Right ventricle myocardium inferior (tissue), 1 donor: ENCODE data around the gene SMYD3. TPM values are rescaled to one million over a fixed set of nuclear protein-coding genes. Genes with fewer than 3 reads are reported as not detected.

Source experiments
- ATAC-seq: fragments of 200-7000 bp; cut with Tn5 transposase; one replicate; pipeline ENCODE4 v1.9.1; 2020; ENCODE audit warnings: mild to moderate bottlenecking, moderate library complexity
- DNase-seq: peaks from one replicate; pipeline ENCODE4 v3.0.0; 2021; ENCODE audit errors: missing footprints
- intact Hi-C: fragments of 100-400 bp; cut with DNase I; formaldehyde crosslinking; loops from one replicate; pipeline ENCODE4 v1.11.0; 2022
- total RNA-seq: library from RNA; stranded (reverse); fragmentation: NEBNext Ultra II Directional; extraction: Animal tissue kit (Norgen Biotek cat#: 25700); gene quantifications from one replicate; pipeline ENCODE4 v1.2.1, GENCODE V29; 2021
- donor health status: DM: no; HTN: yes; CAD: no; lungs with severe emphysema.

SMYD3 gene
- total RNA-seq, 1 donor from 2014 or later: 8.8 TPM

DNA sequence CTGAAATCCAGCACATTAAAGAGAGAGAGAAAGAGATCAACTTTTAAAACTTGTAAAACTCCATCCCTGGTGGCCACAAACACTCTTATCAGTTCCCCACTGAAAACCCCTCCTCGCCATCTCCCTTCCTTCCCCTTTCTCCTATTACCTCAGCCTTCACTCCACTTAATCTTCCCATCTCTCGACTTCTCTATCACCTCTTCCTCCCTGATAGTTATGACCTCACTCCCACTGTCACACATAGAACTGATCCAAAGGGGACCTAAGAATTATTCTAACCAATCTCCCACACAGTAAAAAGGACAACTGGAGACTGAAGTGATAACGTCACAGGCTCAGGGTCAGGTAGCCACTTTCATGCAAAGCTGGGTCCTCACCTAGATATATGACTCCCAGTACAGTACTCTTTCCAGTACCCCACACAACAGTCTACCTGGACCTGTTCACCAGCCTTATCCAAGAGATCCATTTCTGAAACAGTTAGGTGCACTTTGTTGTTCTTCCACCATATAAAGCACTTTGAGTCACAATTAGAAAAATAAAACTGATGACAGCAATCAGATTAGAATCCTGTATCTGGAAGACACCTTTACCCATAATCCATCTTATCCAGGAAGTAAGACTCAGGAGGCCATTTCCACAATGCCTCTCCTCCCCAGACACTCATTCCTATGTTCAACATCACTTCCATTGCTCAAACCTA is 324.8 kb downstream of the SMYD3 start:
- intact Hi-C loops: no loop called here
- DNase-seq: no peak
- ATAC-seq: no peak

DNA sequence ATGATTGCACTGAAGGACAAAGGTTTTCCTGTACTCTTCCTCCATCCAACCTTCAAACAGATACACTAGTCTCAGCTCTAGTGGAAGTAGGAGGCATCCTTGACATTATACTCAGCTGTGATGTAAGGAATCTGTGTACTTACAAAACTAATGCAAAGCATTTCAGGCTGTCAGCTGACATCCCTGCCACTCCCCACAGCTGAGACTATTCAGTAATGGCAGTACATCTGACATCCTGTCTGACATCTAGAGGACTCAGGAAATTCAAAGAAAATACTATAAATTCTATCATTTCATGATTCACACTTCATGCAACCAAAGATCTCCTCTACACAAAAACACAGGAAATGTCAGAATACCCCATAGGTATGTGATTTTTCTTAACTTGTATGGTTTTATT is 325.8 kb downstream of the SMYD3 start:
- ATAC-seq: no peak
- no peak for DNase-seq
- intact Hi-C loops: no loop called here

DNA sequence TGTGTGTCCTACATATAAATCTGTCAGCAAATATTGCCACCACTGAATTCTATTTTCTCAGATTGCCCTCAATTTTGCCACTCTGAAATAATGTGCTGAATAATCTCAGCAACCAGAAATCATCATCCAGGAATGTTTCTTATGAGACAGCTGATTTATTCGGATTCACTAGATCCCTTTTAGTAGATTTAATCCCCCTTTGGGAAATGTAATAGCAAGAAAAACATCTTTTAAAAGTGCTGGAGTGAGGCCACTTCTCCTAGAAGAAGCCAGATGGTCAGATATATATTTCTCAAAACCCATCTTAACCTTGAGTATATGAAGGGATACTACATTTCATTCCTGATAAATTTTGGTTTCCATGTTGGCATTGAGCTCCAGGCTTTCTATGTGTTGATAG is 327.7 kb downstream of the SMYD3 start:
- intact Hi-C loops: no loop called here
- no peak for ATAC-seq
- DNase-seq: no peak

DNA sequence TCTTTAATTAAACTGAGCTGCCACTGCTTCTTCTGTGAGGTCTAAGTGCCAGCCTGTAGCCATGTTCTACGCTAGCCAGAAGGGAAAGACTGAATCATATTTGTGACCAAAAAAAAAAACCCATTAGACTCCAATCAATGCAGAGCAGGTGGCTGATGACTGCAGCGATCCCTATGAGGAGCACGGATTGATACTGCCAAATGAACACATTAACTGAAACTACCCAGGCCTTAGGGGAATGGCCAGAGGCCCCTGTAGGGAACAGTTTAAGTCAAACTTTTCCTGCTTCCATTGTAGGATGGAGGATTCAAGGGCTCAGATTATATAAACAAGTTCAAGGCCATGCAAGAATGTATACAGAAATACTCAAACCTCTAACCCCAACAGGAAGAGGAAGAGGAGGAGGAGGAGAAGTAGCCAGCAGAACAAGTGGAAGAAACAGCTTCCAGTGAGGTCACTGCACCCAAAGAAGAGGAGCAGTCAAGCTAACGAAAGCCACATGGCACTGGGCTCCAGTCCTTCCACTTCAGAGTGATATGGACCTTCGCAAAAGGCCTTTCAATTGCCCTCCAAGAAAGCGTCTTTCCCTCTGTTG is 328.3 kb downstream of the SMYD3 start:
- intact Hi-C loops: no loop called here
- DNase-seq (no peak), ATAC-seq (no peak)

DNA sequence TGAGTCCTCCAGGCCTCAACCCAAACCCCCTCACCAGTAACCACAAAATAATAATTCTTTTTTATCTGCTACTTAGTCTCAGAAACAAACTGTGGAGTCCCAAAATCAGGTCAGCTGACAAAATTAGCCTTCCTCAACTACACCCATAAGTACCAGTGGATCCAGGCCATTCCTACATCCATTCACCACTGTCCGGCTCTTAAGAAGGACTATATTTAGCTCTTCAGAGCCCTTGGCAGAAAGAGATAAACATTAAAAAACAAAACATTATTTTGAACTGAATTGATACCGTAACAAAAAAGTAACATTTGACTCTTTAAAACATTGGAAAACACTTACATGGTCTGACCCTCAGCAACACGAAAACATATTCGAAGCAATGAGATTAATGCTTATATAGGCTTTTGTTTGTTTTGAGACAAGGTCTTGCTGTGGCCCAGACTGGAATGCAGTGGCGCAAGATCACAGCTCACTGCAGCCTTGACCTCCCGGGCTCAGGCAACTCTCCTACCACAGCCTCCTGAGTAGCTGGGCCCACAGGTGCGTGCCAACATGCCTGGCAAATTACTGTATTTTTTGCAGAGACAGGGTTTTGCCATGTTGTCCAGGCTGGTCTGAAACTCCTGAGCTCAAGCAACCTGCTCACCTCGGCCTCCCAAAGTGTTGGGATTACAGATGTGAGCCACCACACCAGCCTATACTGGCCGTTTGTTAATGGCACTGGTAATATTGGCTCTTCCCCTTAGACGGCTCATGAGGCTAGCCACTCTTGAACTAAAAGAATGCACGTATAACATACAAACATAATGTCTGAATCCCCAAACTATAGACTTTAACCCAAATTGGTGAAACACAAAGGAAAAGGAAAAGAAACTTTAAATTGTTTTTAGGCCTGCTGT is 330.7 kb downstream of the SMYD3 start:
- intact Hi-C loops: no loop called here
- ATAC-seq (no peak), DNase-seq (no peak)

DNA sequence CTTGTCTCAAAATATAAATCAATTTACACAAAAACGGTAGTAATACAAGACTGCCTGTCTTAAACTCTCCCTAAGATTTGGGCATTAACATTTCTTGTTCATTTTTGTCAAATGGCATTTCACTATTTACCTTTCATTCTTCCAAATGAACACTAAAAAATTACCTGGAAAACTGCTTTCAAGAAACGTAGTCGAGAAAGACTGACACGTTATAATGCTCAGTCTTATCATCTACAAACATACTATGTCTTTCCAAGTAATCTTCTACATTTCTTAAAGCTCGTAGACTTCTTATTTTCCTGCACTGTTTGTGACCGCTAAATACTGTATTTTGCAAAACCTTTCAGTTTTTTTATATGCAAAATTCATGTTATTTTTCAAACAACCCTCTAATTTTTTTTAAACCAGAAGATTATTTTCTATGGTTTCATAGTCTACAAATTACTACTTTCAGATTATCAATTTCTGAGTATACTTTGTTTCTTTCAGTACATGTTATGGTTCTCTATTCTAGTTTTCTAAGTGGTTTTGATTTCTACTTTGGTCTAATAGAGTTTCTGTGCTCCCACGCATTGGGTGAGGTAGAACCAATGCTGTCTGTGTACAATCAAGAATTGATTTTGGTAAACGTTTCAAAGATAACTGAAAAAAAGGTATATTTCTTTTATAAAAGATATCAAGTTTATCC is 336.4 kb downstream of the SMYD3 start:
- intact Hi-C loops: no loop called here
- DNase-seq: no peak
- no peak for ATAC-seq

DNA sequence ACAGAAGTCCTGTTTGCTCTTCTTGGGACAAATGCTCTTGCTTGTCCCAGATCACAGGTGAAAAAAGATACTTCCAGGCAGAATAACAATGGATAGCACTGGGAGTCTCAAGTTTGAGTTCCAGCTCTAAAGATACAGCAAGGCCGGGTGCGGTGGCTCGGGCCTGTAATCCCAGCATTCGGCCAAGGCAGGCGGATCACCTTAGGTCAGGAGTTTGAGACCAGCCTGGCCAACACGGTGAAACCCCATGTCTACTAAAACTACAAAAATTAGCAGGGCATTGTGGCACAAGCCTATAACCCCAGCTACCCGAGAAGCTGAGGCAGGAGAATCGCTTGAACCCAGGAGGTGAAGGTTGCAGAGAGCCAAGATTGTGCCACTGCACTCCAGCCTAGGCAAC is 337.6 kb downstream of the SMYD3 start:
- no peak for ATAC-seq
- no peak for DNase-seq
- intact Hi-C loops: no loop called here

DNA sequence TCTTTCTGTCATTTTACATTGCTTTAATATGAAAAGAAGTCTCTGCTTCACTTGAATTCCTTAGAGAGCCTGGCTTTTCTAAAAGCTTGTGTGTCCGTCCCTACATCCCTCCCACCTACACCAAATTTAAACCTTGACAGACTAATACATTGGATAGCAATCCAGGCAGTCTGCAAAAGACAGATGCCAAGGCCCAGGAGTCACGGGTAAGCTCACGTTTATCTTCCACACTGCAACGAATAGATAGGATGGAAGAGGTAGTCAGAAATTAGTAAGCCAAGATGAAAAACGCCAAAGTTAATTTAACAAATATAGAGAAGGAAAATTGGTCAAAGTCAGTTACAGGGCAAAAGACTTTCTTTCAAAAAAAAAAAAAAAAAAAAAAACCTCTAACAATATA is 338.1 kb downstream of the SMYD3 start:
- intact Hi-C loops: no loop called here
- ATAC-seq (no peak), DNase-seq (no peak)

DNA sequence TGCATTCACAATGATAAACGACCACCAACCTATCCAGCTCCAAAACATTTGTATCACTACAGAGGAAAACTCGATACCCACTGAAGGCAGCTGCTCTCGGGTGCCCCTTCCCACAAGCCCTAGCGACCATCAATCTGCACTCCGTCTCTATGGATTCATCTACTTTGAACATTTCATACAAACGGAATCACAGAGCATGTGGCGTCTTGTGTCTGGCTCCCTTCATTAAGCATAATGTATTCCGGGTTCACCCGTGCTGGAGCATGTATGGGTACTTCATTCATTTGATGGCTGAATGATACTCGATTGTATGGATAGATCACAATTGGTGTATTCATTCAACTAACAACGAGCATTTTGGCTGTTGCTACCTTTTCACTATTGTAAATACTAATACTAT is 340.2 kb downstream of the SMYD3 start:
- intact Hi-C loops: no loop called here
- no peak for DNase-seq
- ATAC-seq: no peak

DNA sequence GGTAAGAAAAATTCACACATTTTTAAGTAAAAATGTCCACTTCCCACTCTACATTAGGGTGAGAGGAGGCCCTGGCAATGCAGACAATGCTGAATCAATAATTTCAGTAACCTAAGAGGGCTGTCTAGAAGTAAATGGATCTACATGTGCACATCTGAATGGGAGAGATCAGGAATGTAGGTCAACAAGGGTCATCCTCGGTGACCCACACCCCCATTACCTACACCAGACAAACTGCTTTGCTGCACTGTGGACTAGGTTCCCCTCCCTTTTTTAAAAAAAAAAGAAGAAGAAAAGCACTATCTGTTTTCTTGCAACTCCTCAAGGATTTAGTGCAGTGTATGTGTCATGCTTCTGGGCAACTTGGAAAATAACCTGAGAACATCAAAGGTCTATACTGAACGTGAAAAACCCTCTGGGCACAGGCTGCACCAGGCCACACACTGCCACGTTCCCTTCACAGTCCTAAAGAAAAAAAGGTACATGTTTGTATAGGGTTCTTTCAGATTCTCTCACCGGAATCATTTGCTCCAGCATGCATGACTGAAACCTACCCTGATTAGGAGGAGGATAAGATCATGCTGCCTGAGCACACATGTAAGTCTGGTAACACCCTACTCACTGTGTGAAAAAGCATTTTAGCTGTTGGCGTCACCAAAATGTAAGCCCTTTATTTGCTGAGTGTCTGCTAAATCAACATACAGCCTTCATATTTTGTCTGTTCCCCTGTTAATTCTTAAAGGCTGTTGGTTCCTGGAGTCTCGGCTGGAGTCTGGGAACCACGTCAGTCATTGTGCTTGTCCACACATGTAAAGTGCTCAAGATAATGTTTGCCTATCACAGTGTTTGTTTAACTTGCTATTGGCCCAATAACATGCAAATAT is 341.0 kb downstream of the SMYD3 start:
- DNase-seq: no peak
- no peak for ATAC-seq
- intact Hi-C loops: no loop called here

DNA sequence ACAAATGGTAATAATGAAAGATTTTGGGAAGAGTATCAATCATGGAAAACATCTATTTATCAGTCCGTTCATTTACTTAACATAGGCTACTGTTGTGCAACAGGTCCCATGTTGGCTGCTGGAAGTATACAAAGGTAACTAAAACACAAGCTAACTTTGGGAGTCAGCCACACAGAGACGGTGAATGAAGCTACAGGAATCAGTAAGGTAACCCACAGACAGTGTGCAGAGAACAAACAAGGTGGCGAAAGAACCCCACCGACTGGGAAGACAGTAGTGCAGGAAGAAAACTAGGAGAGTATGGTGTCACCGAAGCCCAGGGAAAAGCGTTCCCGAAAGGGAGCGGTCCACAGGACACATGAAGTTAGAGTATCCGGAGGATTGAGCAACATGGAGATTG is 342.3 kb downstream of the SMYD3 start:
- no peak for DNase-seq
- intact Hi-C loops: no loop called here
- ATAC-seq: no peak

DNA sequence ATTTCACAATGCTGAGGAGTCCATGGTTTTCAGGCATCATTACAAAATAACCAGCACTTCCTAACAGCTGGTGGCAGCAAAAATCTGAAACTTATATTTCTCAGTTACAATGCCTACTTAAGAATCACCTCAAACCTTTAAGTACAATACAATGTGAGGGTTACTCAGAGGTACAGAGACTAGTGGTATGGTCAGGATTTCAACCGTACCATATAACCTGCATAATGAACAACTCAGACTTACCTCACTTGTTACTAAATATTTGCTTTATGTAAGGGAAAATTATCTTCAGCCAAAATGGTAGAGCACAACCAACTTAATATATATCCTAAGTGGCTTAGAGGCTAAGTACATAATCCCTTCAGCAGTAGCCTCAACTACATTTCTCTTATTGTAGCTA is 344.5 kb downstream of the SMYD3 start:
- DNase-seq (no peak), ATAC-seq (no peak)
- intact Hi-C loops: no loop called here

DNA sequence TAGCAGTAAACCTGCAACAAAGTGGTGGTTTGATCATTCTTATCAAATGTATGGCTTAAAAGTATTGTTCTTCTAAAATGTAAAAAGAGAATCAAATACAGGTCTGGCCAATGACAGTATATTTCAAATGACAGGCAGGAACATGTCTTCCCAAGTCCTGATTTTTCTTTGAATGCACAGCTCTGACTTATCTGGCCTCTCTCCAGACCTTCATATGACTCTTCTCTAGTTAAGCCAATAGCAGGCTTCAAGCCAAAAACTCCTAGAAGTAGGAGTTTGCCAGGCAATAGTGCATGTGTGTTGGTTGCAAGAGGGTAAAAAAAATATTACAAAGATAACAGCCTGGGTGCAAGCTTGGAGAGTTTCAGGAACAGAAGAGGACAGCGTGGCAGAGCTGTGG is 345.5 kb downstream of the SMYD3 start:
- DNase-seq (no peak), ATAC-seq (peak; percentile 31)
- intact Hi-C loops: no loop called here

DNA sequence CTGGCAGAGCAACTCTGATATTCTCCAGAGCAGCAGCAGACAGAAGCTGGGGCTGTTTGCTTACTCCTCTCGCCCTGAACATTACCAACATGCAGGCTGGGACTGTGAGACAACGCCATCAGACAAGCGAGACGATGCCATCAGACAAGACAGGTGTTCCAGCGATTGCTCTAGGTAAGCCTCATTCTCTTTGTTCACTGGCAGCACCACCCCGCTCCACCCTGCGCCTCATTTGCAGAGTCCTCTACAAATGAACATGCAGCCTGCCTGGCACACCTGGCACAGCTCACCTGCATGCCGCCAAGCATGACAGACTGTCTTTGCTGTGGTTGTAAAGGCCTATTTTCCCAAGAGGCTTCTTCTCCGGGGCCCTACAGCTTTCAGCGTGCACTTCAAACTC is 346.2 kb downstream of the SMYD3 start:
- ATAC-seq (no peak), DNase-seq (no peak)
- intact Hi-C loops: no loop called here

DNA sequence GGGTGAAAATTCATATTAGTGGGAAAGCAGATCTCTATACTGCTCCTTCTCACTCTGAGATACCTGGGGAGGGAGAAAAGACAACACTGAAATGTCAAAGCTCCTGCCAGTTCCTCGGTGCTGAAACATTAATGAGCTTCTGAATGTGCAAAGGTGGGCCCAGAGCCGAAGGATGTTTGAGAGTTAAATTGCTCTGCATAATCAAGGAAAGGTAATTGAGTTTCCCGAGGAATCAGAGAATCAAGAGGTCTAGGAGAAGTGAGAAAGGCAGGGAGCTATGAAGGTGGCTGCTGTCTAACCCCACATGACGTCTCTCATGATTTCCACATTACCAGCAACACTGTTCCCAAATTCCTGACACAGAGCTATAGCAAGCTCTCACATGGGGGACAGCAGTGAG is 346.7 kb downstream of the SMYD3 start:
- ATAC-seq: no peak
- intact Hi-C loops: no loop called here
- DNase-seq: no peak

DNA sequence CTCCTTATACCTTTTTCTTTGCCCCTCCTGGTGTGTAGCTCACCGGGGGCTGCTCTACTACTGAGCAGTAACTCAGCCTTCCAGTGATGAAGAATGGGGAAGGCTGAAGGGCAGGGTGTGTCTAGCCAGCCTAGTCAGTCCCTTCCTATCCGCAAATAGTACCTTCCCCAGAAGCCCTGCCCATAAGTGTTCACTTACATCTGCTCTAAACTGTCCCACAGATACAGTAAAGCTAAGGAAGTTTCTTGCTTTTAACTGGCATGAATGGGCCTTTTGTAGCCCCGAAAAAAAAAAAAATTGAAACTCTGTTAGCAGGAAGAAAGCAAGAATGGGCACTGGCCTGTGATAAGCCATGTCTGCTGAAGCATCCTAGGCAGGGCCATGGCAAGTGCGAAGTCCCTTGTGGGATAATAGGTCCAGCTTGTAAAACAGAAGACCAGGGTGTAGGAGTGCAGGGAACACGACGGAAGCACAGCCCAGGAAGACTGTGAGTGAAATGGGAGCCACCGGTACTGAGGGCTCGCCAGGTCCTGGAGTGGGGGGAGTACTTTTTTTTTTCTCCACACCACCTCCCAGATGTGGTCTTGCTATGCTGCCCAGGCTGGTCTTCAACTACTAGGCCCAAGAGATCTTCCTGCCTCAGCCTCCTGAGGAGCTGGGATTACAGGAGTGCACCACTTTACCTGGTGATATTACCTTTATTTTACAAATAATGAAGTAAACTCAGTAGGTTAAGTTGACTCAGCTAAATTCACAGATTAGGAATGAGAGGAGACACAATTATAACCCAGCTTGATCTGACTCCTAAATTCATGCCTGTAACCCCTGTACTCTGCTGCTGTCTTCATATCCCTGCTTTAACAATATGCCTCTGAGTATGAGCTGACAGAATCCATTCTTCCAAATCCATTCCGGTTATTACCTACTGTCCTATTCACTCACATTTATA is 347.5 kb downstream of the SMYD3 start:
- DNase-seq (no peak), ATAC-seq (no peak)
- intact Hi-C loops: no loop called here

DNA sequence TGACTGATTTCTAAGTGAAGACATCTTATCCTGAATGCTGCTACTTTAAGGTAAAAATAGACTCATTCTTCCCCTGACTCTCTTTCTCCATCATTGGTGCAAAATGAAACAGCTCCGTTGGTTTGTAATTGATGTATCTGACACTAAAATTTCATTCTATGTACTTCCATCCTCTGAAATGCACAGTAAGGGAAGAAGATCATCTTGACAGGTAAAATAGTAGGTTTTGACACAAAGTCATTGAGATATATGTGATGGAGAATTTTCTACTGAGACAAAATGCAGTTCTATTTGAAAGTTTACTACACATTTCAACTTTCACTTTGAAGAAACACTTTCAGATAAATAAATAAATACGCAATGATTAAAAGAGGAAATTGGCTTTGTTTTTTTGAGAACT is 348.9 kb downstream of the SMYD3 start:
- DNase-seq (no peak), ATAC-seq (no peak)
- intact Hi-C loops: no loop called here

DNA sequence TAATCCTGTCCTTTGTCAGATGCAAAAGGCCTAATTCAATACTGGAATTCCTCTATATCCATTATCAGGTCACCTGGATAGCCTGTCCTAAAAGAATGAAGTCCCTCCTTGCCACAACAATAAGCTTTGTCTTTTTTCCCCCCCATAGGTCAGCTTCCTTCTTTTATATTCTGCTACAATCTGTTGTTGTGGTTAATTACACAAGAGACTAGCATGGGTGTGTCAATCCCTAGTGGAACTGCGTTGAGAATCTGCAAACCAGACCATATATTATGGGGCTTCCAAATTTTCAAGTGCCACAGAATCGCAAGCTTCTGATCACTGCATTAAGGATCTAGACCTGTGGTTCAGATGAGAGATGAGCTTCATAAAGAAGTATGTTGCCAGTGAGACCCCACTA is 349.6 kb downstream of the SMYD3 start:
- DNase-seq: no peak
- intact Hi-C loops: no loop called here
- ATAC-seq: no peak
